ENCODE data around the gene AJAP1. TPM values are rescaled to one million over a fixed set of nuclear protein-coding genes. Genes with fewer than 3 reads are reported as not detected.

The AJAP1 gene
- total and polyA plus RNA-seq, 2 of the 8 experiments (the other 6 are each of a cell fraction or from before 2014, with no cell fraction given), result 1.9 to 6.2 TPM

DNA sequence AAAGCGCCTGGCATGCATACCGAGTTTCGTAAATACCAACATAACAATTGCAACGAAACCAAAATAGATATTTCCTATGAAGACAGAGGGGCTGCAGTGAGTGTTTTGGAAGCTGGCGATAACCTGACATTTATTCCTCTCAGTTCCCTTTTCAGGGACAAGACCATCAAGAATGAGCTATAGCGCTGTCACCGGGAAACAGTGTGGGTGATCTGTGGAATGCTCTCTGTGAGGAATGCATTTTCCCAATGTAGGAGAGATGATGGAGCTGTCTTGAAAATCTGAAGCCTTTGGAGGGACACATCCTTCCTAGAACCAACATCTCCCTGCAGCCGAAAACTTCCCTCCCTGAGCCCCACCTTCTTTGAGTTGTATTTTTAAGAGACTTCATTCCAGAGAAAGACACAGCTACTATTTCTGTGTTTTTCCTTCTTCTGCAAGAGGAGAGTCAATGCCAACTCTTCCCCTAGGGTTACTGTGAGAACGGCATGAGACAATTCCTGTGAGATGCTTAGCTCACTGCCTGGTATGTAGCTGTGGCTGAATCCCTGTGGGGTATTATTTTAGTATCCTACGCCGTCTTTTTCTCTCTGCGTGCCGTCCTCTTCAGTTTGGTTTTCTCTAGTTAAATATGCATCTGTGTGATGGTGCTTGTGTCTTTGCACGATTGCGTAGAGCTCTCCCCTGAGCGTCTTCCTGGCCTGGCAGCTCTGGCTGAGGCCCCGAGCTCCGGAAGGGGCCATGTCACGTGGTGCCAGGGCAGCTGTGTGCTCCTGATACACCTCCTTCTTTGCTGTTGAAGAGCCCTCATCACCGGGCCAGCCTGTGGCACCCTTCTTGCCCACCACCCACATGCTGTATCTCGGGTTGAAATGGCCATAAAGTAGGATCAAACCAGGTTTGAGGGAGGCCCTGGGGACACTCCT lies 45.2 kb downstream of the AJAP1 start (continued):
- TF ChIP-seq, protein P1, sequence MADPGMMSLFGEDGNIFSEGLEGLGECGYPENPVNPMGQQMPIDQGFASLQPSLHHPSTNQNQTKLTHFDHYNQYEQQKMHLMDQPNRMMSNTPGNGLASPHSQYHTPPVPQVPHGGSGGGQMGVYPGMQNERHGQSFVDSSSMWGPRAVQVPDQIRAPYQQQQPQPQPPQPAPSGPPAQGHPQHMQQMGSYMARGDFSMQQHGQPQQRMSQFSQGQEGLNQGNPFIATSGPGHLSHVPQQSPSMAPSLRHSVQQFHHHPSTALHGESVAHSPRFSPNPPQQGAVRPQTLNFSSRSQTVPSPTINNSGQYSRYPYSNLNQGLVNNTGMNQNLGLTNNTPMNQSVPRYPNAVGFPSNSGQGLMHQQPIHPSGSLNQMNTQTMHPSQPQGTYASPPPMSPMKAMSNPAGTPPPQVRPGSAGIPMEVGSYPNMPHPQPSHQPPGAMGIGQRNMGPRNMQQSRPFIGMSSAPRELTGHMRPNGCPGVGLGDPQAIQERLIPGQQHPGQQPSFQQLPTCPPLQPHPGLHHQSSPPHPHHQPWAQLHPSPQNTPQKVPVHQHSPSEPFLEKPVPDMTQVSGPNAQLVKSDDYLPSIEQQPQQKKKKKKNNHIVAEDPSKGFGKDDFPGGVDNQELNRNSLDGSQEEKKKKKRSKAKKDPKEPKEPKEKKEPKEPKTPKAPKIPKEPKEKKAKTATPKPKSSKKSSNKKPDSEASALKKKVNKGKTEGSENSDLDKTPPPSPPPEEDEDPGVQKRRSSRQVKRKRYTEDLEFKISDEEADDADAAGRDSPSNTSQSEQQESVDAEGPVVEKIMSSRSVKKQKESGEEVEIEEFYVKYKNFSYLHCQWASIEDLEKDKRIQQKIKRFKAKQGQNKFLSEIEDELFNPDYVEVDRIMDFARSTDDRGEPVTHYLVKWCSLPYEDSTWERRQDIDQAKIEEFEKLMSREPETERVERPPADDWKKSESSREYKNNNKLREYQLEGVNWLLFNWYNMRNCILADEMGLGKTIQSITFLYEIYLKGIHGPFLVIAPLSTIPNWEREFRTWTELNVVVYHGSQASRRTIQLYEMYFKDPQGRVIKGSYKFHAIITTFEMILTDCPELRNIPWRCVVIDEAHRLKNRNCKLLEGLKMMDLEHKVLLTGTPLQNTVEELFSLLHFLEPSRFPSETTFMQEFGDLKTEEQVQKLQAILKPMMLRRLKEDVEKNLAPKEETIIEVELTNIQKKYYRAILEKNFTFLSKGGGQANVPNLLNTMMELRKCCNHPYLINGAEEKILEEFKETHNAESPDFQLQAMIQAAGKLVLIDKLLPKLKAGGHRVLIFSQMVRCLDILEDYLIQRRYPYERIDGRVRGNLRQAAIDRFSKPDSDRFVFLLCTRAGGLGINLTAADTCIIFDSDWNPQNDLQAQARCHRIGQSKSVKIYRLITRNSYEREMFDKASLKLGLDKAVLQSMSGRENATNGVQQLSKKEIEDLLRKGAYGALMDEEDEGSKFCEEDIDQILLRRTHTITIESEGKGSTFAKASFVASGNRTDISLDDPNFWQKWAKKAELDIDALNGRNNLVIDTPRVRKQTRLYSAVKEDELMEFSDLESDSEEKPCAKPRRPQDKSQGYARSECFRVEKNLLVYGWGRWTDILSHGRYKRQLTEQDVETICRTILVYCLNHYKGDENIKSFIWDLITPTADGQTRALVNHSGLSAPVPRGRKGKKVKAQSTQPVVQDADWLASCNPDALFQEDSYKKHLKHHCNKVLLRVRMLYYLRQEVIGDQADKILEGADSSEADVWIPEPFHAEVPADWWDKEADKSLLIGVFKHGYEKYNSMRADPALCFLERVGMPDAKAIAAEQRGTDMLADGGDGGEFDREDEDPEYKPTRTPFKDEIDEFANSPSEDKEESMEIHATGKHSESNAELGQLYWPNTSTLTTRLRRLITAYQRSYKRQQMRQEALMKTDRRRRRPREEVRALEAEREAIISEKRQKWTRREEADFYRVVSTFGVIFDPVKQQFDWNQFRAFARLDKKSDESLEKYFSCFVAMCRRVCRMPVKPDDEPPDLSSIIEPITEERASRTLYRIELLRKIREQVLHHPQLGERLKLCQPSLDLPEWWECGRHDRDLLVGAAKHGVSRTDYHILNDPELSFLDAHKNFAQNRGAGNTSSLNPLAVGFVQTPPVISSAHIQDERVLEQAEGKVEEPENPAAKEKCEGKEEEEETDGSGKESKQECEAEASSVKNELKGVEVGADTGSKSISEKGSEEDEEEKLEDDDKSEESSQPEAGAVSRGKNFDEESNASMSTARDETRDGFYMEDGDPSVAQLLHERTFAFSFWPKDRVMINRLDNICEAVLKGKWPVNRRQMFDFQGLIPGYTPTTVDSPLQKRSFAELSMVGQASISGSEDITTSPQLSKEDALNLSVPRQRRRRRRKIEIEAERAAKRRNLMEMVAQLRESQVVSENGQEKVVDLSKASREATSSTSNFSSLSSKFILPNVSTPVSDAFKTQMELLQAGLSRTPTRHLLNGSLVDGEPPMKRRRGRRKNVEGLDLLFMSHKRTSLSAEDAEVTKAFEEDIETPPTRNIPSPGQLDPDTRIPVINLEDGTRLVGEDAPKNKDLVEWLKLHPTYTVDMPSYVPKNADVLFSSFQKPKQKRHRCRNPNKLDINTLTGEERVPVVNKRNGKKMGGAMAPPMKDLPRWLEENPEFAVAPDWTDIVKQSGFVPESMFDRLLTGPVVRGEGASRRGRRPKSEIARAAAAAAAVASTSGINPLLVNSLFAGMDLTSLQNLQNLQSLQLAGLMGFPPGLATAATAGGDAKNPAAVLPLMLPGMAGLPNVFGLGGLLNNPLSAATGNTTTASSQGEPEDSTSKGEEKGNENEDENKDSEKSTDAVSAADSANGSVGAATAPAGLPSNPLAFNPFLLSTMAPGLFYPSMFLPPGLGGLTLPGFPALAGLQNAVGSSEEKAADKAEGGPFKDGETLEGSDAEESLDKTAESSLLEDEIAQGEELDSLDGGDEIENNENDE (IDR thresholded peaks at IDR 0.05; ENCODE audit: insufficient replicate concordance, low read length), result no peak
- TF ChIP-seq TEAD4 (IDR thresholded peaks at IDR 0.05; ENCODE audit: low read depth, low read length) (no peak), SIN3A (conservative IDR thresholded peaks at IDR 0.05 in 1 of 2, IDR thresholded peaks at IDR 0.05 in 1 of 2; ENCODE audit: low read depth in 1 of 2, low read length in 2 of 2) (no peak), POU5F1 (IDR thresholded peaks at IDR 0.05; ENCODE audit: low read depth, low read length) (no peak), PHF8 (conservative IDR thresholded peaks at IDR 0.05; ENCODE audit: low read depth, low read length) (no peak), RAD21 (IDR thresholded peaks at IDR 0.05 in 1 of 2, conservative IDR thresholded peaks at IDR 0.05 in 1 of 2; ENCODE audit: low read depth in 2 of 2, low read length in 2 of 2) (no peak), HDAC6 (IDR thresholded peaks at IDR 0.05; ENCODE audit: low read depth, low read length) (no peak), KDM5A (IDR thresholded peaks at IDR 0.05; ENCODE audit: low read length) (no peak), KDM4A (IDR thresholded peaks at IDR 0.05; ENCODE audit: low read depth, low read length, severe bottlenecking) (no peak)

All from H1 (cell line).